HCT116 (cell line): ENCODE measurements around the gene SERGEF. TPM values are rescaled to one million over a fixed set of nuclear protein-coding genes. Genes with fewer than 3 reads are reported as not detected.

Experiments used
- ATAC-seq: fragments of 200-7000 bp; cut with Tn5 transposase; 2 replicates; pipeline ENCODE4 v1.9.1; 2020; ENCODE audit warnings: mild to moderate bottlenecking, moderate library complexity
- BruUV-seq: library from RNA; stranded (reverse); fragments of 400-500 nt; replicated peaks from 2 replicates; lab custom pipeline; 2021; lab: Mats Ljungman, UMichigan
- CTCF ChIA-PET: fragments of 300-600 bp; sonication (Branson Sonifier 250); formaldehyde crosslinking; loops from one replicate; lab custom pipeline; 2021; ENCODE audit warnings: antibody characterized with exemption; lab: Charles Lee
- POLR2A ChIA-PET: fragments of 300-600, 350-600 bp; sonication (Branson Sonifier 250); formaldehyde crosslinking; loops from one replicate; lab custom pipeline; 2021; ENCODE audit warnings: antibody characterized with exemption; lab: Charles Lee
- RAD21 ChIA-PET, 2 experiments: fragments of 300-600 bp; sonication (Branson Sonifier 250); formaldehyde crosslinking; loops; one replicate each; lab custom pipeline; 2023; ENCODE audit warnings: low total read pairs in 2 of 2; ENCODE audit not compliant: uncharacterized antibody in 2 of 2, unreplicated experiment in 2 of 2, low non-redundant PET in 1 of 2; lab: Charles Lee
- DNase-seq: peaks from one replicate; pipeline ENCODE4 v3.0.0-alpha.2; 2010; ENCODE audit warnings: low read depth, low spot score
- H2AFZ ChIP-seq: fragments of 200-600 bp; shearing (Covaris generic), sonication (generic); 2 replicates; pipeline ENCODE4 v1.6.1; 2017; ENCODE audit warnings: low read depth, mixed run types, mixed read lengths, antibody characterized with exemption, low read length; ENCODE audit not compliant: poor library complexity, severe bottlenecking
- H3K27ac ChIP-seq: 2 replicates; pipeline ENCODE4 v1.5.1; 2012; ENCODE audit warnings: low read depth, low read length
- H3K27me3 ChIP-seq: fragments of 200-600 bp; sonication (generic); 2 replicates; pipeline ENCODE4 v1.6.1; 2016; ENCODE audit warnings: mixed run types, low read length, mixed read lengths; ENCODE audit not compliant: insufficient read depth
- H3K36me3 ChIP-seq, 2 experiments: fragments of 200-500 bp in 1 of 2; fragments of 200-600 bp in 1 of 2; sonication (Bioruptor generic) in 1 of 2; sonication (generic) in 1 of 2; 2 replicates each; pipeline versions ENCODE4 v1.5.1 to v1.6.1; 2014 to 2016; ENCODE audit warnings: low read length in 2 of 2, inconsistent platforms in 1 of 2, mixed read lengths in 1 of 2, mixed run types in 1 of 2; ENCODE audit not compliant: insufficient read depth in 2 of 2, control insufficient read depth in 1 of 2
- H3K4me1 ChIP-seq, 2 experiments: fragments of 200-600 bp in 1 of 2; sonication (generic) in 1 of 2; 2 replicates each; pipeline versions ENCODE4 v1.5.1 to v1.6.1; 2012 to 2017; ENCODE audit warnings: low read length in 2 of 2, inconsistent platforms in 1 of 2, mild to moderate bottlenecking in 1 of 2, mixed read lengths in 1 of 2, mixed run types in 1 of 2, moderate library complexity in 1 of 2; ENCODE audit not compliant: insufficient read depth in 2 of 2, control insufficient read depth in 1 of 2
- H3K4me2 ChIP-seq: fragments of 200-600 bp; sonication (generic); 2 replicates; pipeline ENCODE4 v1.6.1; 2017; ENCODE audit warnings: mixed run types, low read length, mixed read lengths
- H3K4me3 ChIP-seq, 2 experiments: fragments of 200-600 bp in 1 of 2; sonication (generic) in 1 of 2; replicated peaks in 1 of 2; 2 replicates each; pipeline ENCODE4 v1.5.1; 2011 to 2016; ENCODE audit warnings: low read length in 2 of 2, control low read depth in 1 of 2, low read depth in 1 of 2, mild to moderate bottlenecking in 1 of 2, mixed read lengths in 1 of 2, mixed run types in 1 of 2
- H3K79me2 ChIP-seq: fragments of 200-600 bp; sonication (generic); 2 replicates; pipeline ENCODE4 v1.6.1; 2017; ENCODE audit warnings: mild to moderate bottlenecking, mixed run types, low read length, moderate library complexity, mixed read lengths; ENCODE audit not compliant: insufficient read depth
- H3K9ac ChIP-seq: fragments of 200-600 bp; sonication (generic); 2 replicates; pipeline ENCODE4 v1.6.1; 2016; ENCODE audit warnings: low read length, mixed read lengths
- H3K9me2 ChIP-seq: fragments of 200-600 bp; sonication (generic), shearing (Covaris generic); 2 replicates; pipeline ENCODE4 v1.6.1; 2017; ENCODE audit warnings: mixed run types, mild to moderate bottlenecking, moderate library complexity; ENCODE audit not compliant: insufficient read depth
- H3K9me3 ChIP-seq, 2 experiments: fragments of 200-500 bp in 1 of 2; fragments of 200-600 bp in 1 of 2; sonication (Bioruptor generic) in 1 of 2; sonication (generic) in 1 of 2; 2 replicates each; pipeline ENCODE4 v1.6.1; 2014 to 2017; ENCODE audit warnings: low read length in 2 of 2, mixed read lengths in 2 of 2, inconsistent platforms in 1 of 2, low read depth in 1 of 2, mild to moderate bottlenecking in 1 of 2, mixed run types in 1 of 2, moderate library complexity in 1 of 2; ENCODE audit not compliant: control insufficient read depth in 1 of 2, insufficient read depth in 1 of 2
- H4K20me1 ChIP-seq: fragments of 200-600 bp; sonication (generic), shearing (Covaris generic); 2 replicates; pipeline ENCODE4 v1.6.1; 2017; ENCODE audit warnings: mixed run types, mild to moderate bottlenecking, moderate library complexity; ENCODE audit not compliant: insufficient read depth
- ATF3 ChIP-seq: IDR thresholded peaks from 2 replicates; pipeline ENCODE4 v1.6.1; 2012
- CBX3 ChIP-seq: IDR thresholded peaks from 2 replicates; pipeline ENCODE4 v1.6.1; 2012; ENCODE audit warnings: low read depth
- CEBPB ChIP-seq: IDR thresholded peaks from 2 replicates; pipeline ENCODE4 v1.6.1; 2012; ENCODE audit warnings: low read depth
- EGR1 ChIP-seq: IDR thresholded peaks from 2 replicates; pipeline ENCODE4 v1.6.1; 2012; ENCODE audit warnings: low read depth
- EZH2 ChIP-seq: fragments of 200-600 bp; sonication (generic); IDR thresholded peaks from 2 replicates; pipeline ENCODE4 v1.6.1; 2017; ENCODE audit warnings: antibody characterized with exemption, mixed run types
- EZH2phosphoT487 ChIP-seq: fragments of 200-600 bp; IDR thresholded peaks from 2 replicates; pipeline ENCODE4 v1.6.1; 2018; ENCODE audit warnings: antibody characterized with exemption, borderline replicate concordance
- JUND ChIP-seq: IDR thresholded peaks from 2 replicates; pipeline ENCODE4 v1.6.1; 2012
- POLR2AphosphoS5 ChIP-seq: IDR thresholded peaks from 2 replicates; pipeline ENCODE4 v1.6.1; 2011; ENCODE audit warnings: mild to moderate bottlenecking, low read depth, low read length, moderate library complexity
- RAD21 ChIP-seq: IDR thresholded peaks from 2 replicates; pipeline ENCODE4 v1.6.1; 2012; ENCODE audit warnings: low read depth, mild to moderate bottlenecking
- SIN3A ChIP-seq: IDR thresholded peaks from 2 replicates; pipeline ENCODE4 v1.6.1; 2012; ENCODE audit warnings: low read depth
- SP1 ChIP-seq: IDR thresholded peaks from 2 replicates; pipeline ENCODE4 v1.6.1; 2012; ENCODE audit warnings: low read depth
- TCF7L2 ChIP-seq: IDR thresholded peaks from 2 replicates; pipeline ENCODE4 v1.7.0; 2011; ENCODE audit warnings: borderline replicate concordance, inconsistent platforms; ENCODE audit not compliant: insufficient read depth, insufficient read length; ENCODE audit errors: extremely low read depth
- YY1 ChIP-seq: IDR thresholded peaks from 2 replicates; pipeline ENCODE4 v1.6.1; 2011; ENCODE audit warnings: low read length, low read depth, moderate library complexity, mild to moderate bottlenecking; ENCODE audit not compliant: insufficient replicate concordance; ENCODE audit errors: extremely low read depth
- ZFX ChIP-seq: fragments of 450-650 bp; IDR thresholded peaks from 2 replicates; pipeline ENCODE4 v1.6.1; 2017
- ZNF274 ChIP-seq: fragments of 200-500 bp; sonication (Bioruptor generic); IDR thresholded peaks from 2 replicates; pipeline ENCODE4 v1.6.1; 2014; ENCODE audit warnings: mild to moderate bottlenecking, low read depth, low read length, inconsistent platforms
- intact Hi-C: fragments of 100-400 bp; cut with micrococcal nuclease; formaldehyde crosslinking; loops from 2 replicates; pipeline ENCODE4 v1.10.0; 2022
- total RNA-seq: library from RNA; stranded (reverse); gene quantifications from one replicate; pipeline ENCODE4 v1.2.1, GENCODE V29; 2021; ENCODE audit not compliant: unreplicated experiment
- TF ChIP-seq, protein P1 (sequence below): IDR thresholded peaks from 2 replicates; pipeline ENCODE4 v1.6.1; 2011; ENCODE audit warnings: mild to moderate bottlenecking, low read length, moderate library complexity; ENCODE audit not compliant: insufficient replicate concordance; ENCODE audit errors: extremely low read depth
- TF ChIP-seq, protein P2 (sequence below), 3 experiments: fragments of 200-600 bp in 1 of 3; sonication (generic) in 1 of 3; IDR thresholded peaks in 2 of 3; conservative IDR thresholded peaks in 1 of 3; 2 replicates each; pipeline ENCODE4 v1.5.1; 2012 to 2017; ENCODE audit warnings: low read depth in 2 of 3, low read length in 2 of 3, antibody characterized with exemption in 1 of 3, borderline replicate concordance in 1 of 3, control low read depth in 1 of 3, mild to moderate bottlenecking in 1 of 3, mixed read lengths in 1 of 3, mixed run types in 1 of 3, moderate library complexity in 1 of 3; ENCODE audit not compliant: insufficient read depth in 1 of 3

SERGEF gene
- total RNA-seq, 1 experiment from 2014 or later, result 32.8 TPM

- TF ChIP-seq, protein P1, sequence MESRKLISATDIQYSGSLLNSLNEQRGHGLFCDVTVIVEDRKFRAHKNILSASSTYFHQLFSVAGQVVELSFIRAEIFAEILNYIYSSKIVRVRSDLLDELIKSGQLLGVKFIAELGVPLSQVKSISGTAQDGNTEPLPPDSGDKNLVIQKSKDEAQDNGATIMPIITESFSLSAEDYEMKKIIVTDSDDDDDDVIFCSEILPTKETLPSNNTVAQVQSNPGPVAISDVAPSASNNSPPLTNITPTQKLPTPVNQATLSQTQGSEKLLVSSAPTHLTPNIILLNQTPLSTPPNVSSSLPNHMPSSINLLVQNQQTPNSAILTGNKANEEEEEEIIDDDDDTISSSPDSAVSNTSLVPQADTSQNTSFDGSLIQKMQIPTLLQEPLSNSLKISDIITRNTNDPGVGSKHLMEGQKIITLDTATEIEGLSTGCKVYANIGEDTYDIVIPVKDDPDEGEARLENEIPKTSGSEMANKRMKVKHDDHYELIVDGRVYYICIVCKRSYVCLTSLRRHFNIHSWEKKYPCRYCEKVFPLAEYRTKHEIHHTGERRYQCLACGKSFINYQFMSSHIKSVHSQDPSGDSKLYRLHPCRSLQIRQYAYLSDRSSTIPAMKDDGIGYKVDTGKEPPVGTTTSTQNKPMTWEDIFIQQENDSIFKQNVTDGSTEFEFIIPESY, result no peak
These were observed 62.2 kb downstream of the SERGEF start (continued) for GRCh38 chr11:17950644-17951043.

GRCh38 chr11:17948296-17948695 is 64.6 kb downstream of the SERGEF start:
- H3K9me2 ChIP-seq, result no peaks in the 10 kb centered on the region
- H2AFZ ChIP-seq, result no peak overlapping the region
- no peak for ATAC-seq
- POLR2A ChIA-PET, result no interaction called here
- no peaks in the 10 kb centered on the region for H3K27me3 ChIP-seq
- H3K79me2 ChIP-seq, result no peaks in the 10 kb centered on the region
- CTCF ChIA-PET, result no interaction called here
- no peak overlapping the region for H3K4me3 ChIP-seq
- RAD21 ChIA-PET, result no interaction called here
- H3K9ac ChIP-seq, result no peak overlapping the region
- no peaks in the 10 kb centered on the region for H3K4me1 ChIP-seq
- no TSS peak for BruUV-seq
- no peak overlapping the region for H3K27ac ChIP-seq
- H3K9me3 ChIP-seq, result no peaks in the 10 kb centered on the region
- H3K36me3 ChIP-seq, result no peaks in the 10 kb centered on the region
- intact Hi-C loops, result no loop called here
- H4K20me1 ChIP-seq, result no peaks in the 10 kb centered on the region
- no peak overlapping the region for H3K4me2 ChIP-seq
- no peak for DNase-seq
- TF ChIP-seq EZH2 (no peak), POLR2AphosphoS5 (no peak), ATF3 (no peak), SIN3A (no peak), EGR1 (no peak), CEBPB (no peak), EZH2phosphoT487 (no peak), SP1 (no peak), ZNF274 (no peak), YY1 (no peak), JUND (no peak), RAD21 (no peak), TCF7L2 (no peak), CBX3 (no peak), ZFX (no peak)
- TF ChIP-seq, protein P1, result no peak
- TF ChIP-seq, protein P2, sequence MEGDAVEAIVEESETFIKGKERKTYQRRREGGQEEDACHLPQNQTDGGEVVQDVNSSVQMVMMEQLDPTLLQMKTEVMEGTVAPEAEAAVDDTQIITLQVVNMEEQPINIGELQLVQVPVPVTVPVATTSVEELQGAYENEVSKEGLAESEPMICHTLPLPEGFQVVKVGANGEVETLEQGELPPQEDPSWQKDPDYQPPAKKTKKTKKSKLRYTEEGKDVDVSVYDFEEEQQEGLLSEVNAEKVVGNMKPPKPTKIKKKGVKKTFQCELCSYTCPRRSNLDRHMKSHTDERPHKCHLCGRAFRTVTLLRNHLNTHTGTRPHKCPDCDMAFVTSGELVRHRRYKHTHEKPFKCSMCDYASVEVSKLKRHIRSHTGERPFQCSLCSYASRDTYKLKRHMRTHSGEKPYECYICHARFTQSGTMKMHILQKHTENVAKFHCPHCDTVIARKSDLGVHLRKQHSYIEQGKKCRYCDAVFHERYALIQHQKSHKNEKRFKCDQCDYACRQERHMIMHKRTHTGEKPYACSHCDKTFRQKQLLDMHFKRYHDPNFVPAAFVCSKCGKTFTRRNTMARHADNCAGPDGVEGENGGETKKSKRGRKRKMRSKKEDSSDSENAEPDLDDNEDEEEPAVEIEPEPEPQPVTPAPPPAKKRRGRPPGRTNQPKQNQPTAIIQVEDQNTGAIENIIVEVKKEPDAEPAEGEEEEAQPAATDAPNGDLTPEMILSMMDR (IDR thresholded peaks at IDR 0.05 in 2 of 3, conservative IDR thresholded peaks at IDR 0.05 in 1 of 3; ENCODE audit: borderline replicate concordance in 1 of 3, insufficient read depth in 1 of 3, low read depth in 2 of 3, low read length in 2 of 3), result no peak
